Daoy (cell line): ENCODE measurements around the gene CES1. TPM values are rescaled to one million over a fixed set of nuclear protein-coding genes. Genes with fewer than 3 reads are reported as not detected.
"Not testable (repeated sequence)": the region's sequence is repeated elsewhere in the genome, so short reads cannot be mapped to it uniquely, and the experiment has no call there.

Experiments
- DNase-seq: peaks from one replicate; pipeline ENCODE4 v3.0.0-alpha.2; 2015; ENCODE audit warnings: low read depth
- total RNA-seq: library from RNA; depleted of rRNA; stranded (reverse); fragments of >200 nt; shearing (Covaris generic); gene quantifications from 2 replicates; pipeline ENCODE4 v1.2.3, GENCODE V29; 2014

CES1 gene
- total RNA-seq, 1 experiment from 2014 or later = 0.17 TPM

DNA sequence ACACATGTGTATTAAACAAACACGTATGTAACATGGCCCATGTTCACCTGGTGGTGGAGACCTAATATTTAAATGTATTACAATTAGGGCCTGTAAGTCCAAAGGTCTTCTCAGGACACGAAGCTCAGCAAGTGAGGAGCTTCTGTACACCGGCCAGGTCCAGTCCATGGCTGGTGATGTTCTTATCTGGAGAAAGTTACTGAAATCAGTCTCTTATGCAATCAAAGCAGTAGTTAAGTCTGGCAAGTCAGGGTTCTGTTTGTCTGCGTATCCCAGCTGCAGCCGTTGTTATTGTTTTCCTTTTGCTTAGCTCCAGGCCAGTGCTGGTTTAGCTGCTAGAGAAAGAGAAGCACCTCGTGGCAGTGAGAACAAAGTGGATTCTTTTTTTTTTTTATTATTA is 41.4 kb downstream of the CES1 start:
- DNase-seq = not testable (repeated sequence)

GRCh38 chr16:55790240-55790639 is 42.7 kb downstream of the CES1 start:
- not testable (repeated sequence) for DNase-seq

DNA sequence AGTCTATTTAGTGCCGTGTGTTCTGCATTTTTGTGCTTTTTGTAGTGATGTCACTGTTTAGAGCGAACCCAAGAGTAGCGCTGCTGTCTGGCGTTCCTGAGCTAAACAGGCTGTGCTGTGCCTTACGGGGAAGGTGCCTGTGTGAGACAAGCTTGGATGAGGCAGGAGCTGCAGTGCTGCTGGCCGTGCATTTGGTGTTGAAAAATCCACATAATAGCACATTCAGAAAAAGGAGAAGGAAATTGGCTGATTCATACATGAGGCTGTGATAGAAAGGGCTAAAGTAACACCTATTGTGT is 50.2 kb downstream of the CES1 start:
- DNase-seq = not testable (repeated sequence)

GRCh38 chr16:55782091-55782792 is 50.7 kb downstream of the CES1 start:
- not testable (repeated sequence) for DNase-seq

DNA sequence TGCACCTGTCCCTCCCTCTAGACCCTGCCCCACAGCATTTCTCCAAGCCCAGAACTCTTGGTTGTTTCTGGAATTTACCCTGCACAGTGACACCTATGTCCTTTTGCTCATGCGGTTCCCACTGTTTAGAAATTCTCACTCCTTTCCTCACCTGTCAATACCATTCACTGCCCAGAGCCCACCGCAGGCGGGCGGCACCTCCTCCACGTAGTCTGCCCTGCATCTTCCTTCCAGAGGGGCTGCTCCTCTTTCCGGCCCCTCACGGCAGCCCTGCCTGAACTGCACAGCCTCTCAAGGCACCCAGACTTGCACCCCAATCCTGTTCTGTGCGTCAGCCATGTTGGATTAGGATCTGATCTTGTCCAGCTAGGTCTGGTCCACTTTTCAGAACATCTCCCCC is 51.4 kb downstream of the CES1 start:
- DNase-seq = not testable (repeated sequence)

GRCh38 chr16:55780095-55780407 is 52.8 kb downstream of the CES1 start:
- peak; percentile 29 for DNase-seq

- peak; percentile 48 for DNase-seq
These were observed 53.3 kb downstream of the CES1 start for GRCh38 chr16:55779402-55780094.

GRCh38 chr16:55778757-55779156 is 54.1 kb downstream of the CES1 start:
- DNase-seq = no peak

- no peak for DNase-seq
These were observed 57.0 kb downstream of the CES1 start for GRCh38 chr16:55775857-55776256.

GRCh38 chr16:55773859-55774549 is 58.9 kb downstream of the CES1 start:
- DNase-seq = peak; percentile 45

DNA sequence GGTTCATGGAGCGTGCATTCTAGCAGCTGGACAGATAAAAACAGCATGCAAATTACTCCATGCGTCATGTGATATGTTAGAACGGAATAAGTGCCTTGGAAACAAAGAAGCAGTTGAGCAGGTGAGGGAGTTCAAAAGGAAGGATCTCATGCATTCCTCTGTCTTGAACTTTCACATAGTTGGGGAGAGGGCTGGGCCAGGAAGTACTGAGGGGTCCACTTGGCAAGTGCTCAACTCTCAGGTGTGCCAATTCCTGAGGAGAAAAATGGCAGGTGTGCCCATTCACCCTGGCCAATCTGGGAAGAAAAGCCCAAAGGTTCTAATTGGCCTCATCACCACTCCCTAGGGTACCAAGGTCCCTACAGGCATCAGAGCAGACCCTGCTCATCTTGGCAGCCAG is 67.7 kb downstream of the CES1 start:
- no peak for DNase-seq

GRCh38 chr16:55760310-55761001 is 72.4 kb downstream of the CES1 start:
- DNase-seq = no peak

GRCh38 chr16:55759965-55760309 is 73.0 kb downstream of the CES1 start:
- not testable (repeated sequence) for DNase-seq

DNA sequence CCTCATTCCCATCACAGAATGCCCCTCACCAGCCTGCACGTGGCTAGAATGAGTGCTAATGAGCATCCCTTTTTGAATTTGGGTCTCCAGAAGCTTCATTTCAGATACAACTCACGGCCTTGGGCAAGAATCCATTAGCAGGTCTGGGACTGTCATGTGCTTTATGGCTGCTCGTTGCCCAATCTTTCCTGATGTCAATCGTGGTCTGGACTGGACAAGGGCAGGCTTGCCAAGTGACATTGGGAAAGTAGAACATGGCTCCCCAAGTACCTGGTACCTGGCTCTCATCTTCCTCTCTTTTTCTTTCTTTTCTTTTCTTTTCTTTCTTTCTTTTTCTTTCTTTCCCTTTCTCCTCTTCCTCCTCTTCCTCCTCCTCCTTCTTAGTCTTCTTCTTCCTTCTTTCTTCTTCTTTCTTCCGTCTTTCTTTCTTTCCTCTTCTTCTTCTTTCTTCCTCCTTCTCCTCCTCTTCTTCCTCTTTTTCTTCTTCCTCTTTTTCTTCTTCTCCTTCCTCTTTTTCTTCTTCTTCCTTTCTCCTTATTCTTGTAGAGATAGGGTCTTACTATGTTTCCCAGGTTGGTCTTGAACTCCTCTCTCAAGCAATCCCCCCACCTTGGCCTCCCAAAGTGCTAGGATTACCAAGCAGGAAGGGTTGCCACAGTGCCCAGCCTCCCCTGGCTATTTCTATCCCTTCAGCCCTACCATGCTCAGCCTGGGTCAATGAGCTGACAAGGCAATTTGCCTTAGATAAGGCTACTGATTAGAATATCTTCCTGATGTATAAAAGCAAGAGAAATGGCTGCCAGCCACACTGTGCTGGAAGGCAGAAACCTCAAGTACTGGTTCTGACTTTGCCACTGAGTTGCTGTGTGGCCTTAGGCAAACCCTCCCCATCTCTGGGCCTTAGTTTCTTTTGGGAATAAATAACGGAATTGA is 75.0 kb downstream of the CES1 start:
- DNase-seq = not testable (repeated sequence)

GRCh38 chr16:55756963-55757362 is 75.9 kb downstream of the CES1 start:
- no peak for DNase-seq

GRCh38 chr16:55754056-55754455 is 78.8 kb downstream of the CES1 start:
- DNase-seq = no peak

DNA sequence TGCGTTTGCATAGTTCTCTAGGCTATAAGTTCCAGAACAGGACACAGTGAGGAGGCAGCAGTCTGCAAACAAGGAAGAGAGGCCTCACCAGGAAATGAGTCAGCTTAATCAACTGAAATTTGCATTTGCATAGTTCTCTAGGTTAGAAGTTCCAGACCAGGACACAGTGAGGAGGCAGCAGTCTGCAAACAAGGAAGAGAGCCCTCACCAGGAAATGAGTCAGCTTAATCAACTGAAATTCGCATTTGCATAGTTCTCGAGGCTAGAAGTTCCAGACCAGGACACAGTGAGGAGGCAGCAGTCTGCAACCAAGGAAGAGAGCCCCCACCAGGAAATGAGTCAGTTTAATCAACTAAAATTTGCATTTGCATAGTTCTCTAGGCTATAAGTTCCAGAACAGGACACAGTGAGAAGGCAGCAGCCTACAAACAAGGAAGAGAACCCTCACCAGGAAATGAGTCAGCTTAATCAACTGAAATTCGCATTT is 79.7 kb downstream of the CES1 start:
- peak; percentile 15 for DNase-seq
